Measurements from ENCODE around the gene OR7C2.

Gene OR7C2

DNA sequence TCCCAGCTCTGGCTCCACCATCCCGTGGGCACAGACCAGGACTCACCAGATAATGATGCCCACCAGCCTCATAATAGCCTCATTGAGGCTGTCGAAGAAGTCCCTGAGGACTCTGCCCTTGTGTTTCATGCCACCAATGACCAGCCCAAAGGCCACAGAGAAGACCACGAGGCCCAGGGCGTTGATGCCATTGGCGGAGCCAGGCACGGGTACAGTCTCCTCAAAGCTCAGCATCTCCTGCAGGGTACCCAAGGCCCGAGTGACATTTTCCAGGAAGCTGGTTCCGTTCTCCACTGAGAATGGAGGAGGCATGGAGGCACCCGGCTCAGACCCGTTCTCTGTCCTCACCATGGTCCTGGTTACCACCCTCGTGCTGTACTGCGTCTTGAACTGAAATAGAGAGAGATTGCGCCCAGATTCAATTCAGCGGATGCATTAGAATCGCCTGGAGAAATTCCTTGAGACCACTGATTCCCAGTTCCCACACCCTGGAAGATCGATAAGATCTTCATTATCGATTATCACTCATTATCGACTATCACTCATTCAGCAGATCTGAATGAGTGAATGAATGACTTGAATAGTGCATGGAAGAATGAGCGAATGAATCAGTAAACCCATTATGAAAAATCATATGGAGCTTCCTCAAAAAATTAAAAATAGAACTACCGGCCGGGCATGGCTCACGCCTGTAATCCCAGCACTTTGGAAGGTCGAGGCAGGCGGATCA, 20.8 kb downstream of the OR7C2 start:
- Histone ChIP-seq H3K9me2 (replicated peaks; ENCODE audit: low read depth, low read length) (no peaks in the 10 kb centered on the region), H3F3A (ENCODE audit: low read depth) (no peaks in the 10 kb centered on the region), H3K9me3 (ENCODE audit: insufficient read depth, low read depth, low read length) (no peaks in the 10 kb centered on the region), H3K4me3 (ENCODE audit: low read length, poor library complexity, severe bottlenecking) (no peak overlapping the region), H3K4me2 (ENCODE audit: low read depth, low read length, poor library complexity, severe bottlenecking) (no peak overlapping the region), H3K79me2 (ENCODE audit: insufficient read depth, low read length) (no peaks in the 10 kb centered on the region), H3K9ac (ENCODE audit: low read depth, low read length, poor library complexity, severe bottlenecking) (no peak overlapping the region), H3K27me3 (ENCODE audit: insufficient read depth, low read length, poor library complexity, severe bottlenecking) (no peaks in the 10 kb centered on the region), H4K20me1 (ENCODE audit: insufficient read depth, low read length, poor library complexity, severe bottlenecking) (no peaks in the 10 kb centered on the region), H3K4me1 (ENCODE audit: insufficient read depth, low read length, poor library complexity, severe bottlenecking) (no peaks in the 10 kb centered on the region), H3K36me3 (ENCODE audit: insufficient read depth, low read length) (no peaks in the 10 kb centered on the region), H2AFZ (ENCODE audit: low read length) (no peak overlapping the region)
- TF ChIP-seq EZH2phosphoT487 (IDR thresholded peaks at IDR 0.05; ENCODE audit: borderline replicate concordance) (no peak), CTCF (conservative IDR thresholded peaks at IDR 0.05; ENCODE audit: low read length) (no peak)

DNA sequence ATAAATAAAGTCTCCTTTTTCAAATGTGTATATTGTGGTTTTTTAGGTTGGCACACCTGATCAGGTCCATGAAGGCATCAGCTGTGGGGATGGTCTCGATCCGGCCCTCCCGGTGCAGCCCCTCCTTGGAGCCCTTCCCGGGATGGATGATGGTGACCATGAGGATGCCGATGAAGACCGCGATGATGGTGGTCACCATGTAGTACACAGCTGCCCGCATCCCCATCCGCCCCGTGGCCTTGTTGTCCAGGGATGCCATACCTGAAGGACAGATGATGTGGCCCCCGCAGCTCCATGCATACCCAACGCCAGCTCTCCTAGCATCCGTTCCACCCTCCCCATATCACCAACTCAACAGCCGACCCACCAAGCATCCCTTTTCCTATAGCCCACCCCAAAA, 27.0 kb downstream of the OR7C2 start:
- no peaks in the 10 kb centered on the region for H3K36me3 ChIP-seq (ENCODE audit: insufficient read depth, low read length)
- no peaks in the 10 kb centered on the region for H3F3A ChIP-seq (ENCODE audit: low read depth)
- H3K9me2 ChIP-seq (replicated peaks; ENCODE audit: low read depth, low read length) = no peaks in the 10 kb centered on the region
- no peak overlapping the region for H3K4me2 ChIP-seq (ENCODE audit: low read depth, low read length, poor library complexity, severe bottlenecking)
- no peak overlapping the region for H3K9ac ChIP-seq (ENCODE audit: low read depth, low read length, poor library complexity, severe bottlenecking)
- no peaks in the 10 kb centered on the region for H3K9me3 ChIP-seq (ENCODE audit: insufficient read depth, low read depth, low read length)
- TF ChIP-seq EZH2phosphoT487 (IDR thresholded peaks at IDR 0.05; ENCODE audit: borderline replicate concordance) (no peak), CTCF (conservative IDR thresholded peaks at IDR 0.05; ENCODE audit: low read length) (no peak)
- no peak overlapping the region for H3K4me3 ChIP-seq (ENCODE audit: low read length, poor library complexity, severe bottlenecking)
- H3K79me2 ChIP-seq (ENCODE audit: insufficient read depth, low read length) = no peaks in the 10 kb centered on the region
- no peaks in the 10 kb centered on the region for H4K20me1 ChIP-seq (ENCODE audit: insufficient read depth, low read length, poor library complexity, severe bottlenecking)
- H3K27me3 ChIP-seq (ENCODE audit: insufficient read depth, low read length, poor library complexity, severe bottlenecking) = no peaks in the 10 kb centered on the region
- H3K4me1 ChIP-seq (ENCODE audit: insufficient read depth, low read length, poor library complexity, severe bottlenecking) = no peaks in the 10 kb centered on the region
- no peak overlapping the region for H2AFZ ChIP-seq (ENCODE audit: low read length)

GRCh38 chr19:14971474-14971873, 30.2 kb downstream of the OR7C2 start:
- H3K36me3 ChIP-seq (ENCODE audit: insufficient read depth, low read length) = no peaks in the 10 kb centered on the region
- no peak overlapping the region for H3K4me3 ChIP-seq (ENCODE audit: low read length, poor library complexity, severe bottlenecking)
- H3K79me2 ChIP-seq (ENCODE audit: insufficient read depth, low read length) = no peaks in the 10 kb centered on the region
- H3K4me2 ChIP-seq (ENCODE audit: low read depth, low read length, poor library complexity, severe bottlenecking) = no peak overlapping the region
- no peaks in the 10 kb centered on the region for H3K9me3 ChIP-seq (ENCODE audit: insufficient read depth, low read depth, low read length)
- H3K4me1 ChIP-seq (ENCODE audit: insufficient read depth, low read length, poor library complexity, severe bottlenecking) = no peaks in the 10 kb centered on the region
- no peaks in the 10 kb centered on the region for H3F3A ChIP-seq (ENCODE audit: low read depth)
- no peaks in the 10 kb centered on the region for H3K9me2 ChIP-seq (replicated peaks; ENCODE audit: low read depth, low read length)
- no peaks in the 10 kb centered on the region for H4K20me1 ChIP-seq (ENCODE audit: insufficient read depth, low read length, poor library complexity, severe bottlenecking)
- no peak for TF ChIP-seq CTCF (conservative IDR thresholded peaks at IDR 0.05; ENCODE audit: low read length)
- no peak for TF ChIP-seq EZH2phosphoT487 (IDR thresholded peaks at IDR 0.05; ENCODE audit: borderline replicate concordance)
- no peaks in the 10 kb centered on the region for H3K27me3 ChIP-seq (ENCODE audit: insufficient read depth, low read length, poor library complexity, severe bottlenecking)
- no peak overlapping the region for H2AFZ ChIP-seq (ENCODE audit: low read length)
- no peak overlapping the region for H3K9ac ChIP-seq (ENCODE audit: low read depth, low read length, poor library complexity, severe bottlenecking)
